Panc1 (cell line): Measurements from ENCODE around the gene CAP1.

Experiments
- CTCF ChIP-seq: fragments of 450-650 bp; IDR thresholded peaks from 2 replicates; pipeline ENCODE4 v1.5.1; 2017; ENCODE audit warnings: mild to moderate bottlenecking
- POLR2AphosphoS5 ChIP-seq: IDR thresholded peaks from 2 replicates; pipeline ENCODE4 v1.6.1; 2012; ENCODE audit warnings: mild to moderate bottlenecking, low read depth, low read length, moderate library complexity
- REST ChIP-seq, 2 experiments: IDR thresholded peaks; 2 replicates each; pipeline ENCODE4 v1.6.1; 2011 to 2012; ENCODE audit warnings: low read depth in 2 of 2, control low read depth in 1 of 2, low read length in 1 of 2, mild to moderate bottlenecking in 1 of 2, moderate library complexity in 1 of 2; ENCODE audit not compliant: insufficient read depth in 1 of 2

GRCh38 chr1:40032240-40032891 is 8.2 kb upstream of the CAP1 start:
- TF ChIP-seq CTCF (peak; percentile 79), POLR2AphosphoS5 (no peak), REST (IDR thresholded peaks at IDR 0.05; ENCODE audit: insufficient read depth in 1 of 2, low read depth in 2 of 2, low read length in 1 of 2) (no peak)
